Chondrocyte (in vitro differentiated cells): ENCODE data around the gene DNM3. TPM values are rescaled to one million over a fixed set of nuclear protein-coding genes. Genes with fewer than 3 reads are reported as not detected.

ENCODE experiments used
- DNase-seq: peaks from one replicate; pipeline ENCODE4 v3.0.0; 2021; ENCODE audit warnings: mixed read lengths, low spot score
- H3K27ac Mint-ChIP-seq: one replicate; pipeline ENCODE4 v1.8.0; 2021; ENCODE audit warnings: mild to moderate bottlenecking, moderate library complexity, mixed read lengths; ENCODE audit not compliant: unreplicated experiment
- H3K27me3 Mint-ChIP-seq: 2 replicates; pipeline ENCODE4 v1.8.0; 2021; ENCODE audit warnings: low read depth, mixed read lengths
- H3K36me3 Mint-ChIP-seq: 2 replicates; pipeline ENCODE4 v1.8.0; 2021; ENCODE audit warnings: low read depth, mixed read lengths
- H3K4me1 Mint-ChIP-seq: 2 replicates; pipeline ENCODE4 v1.8.0; 2021; ENCODE audit warnings: low read depth, mild to moderate bottlenecking, mixed read lengths
- H3K4me3 Mint-ChIP-seq: one replicate; pipeline ENCODE4 v1.8.0; 2021; ENCODE audit warnings: mild to moderate bottlenecking, moderate library complexity, mixed read lengths; ENCODE audit not compliant: unreplicated experiment
- H3K9me3 Mint-ChIP-seq: 2 replicates; pipeline ENCODE4 v1.8.0; 2021; ENCODE audit warnings: low read depth, mixed read lengths
- CTCF ChIP-seq: fragments of 200-600 bp; sonication (generic); IDR thresholded peaks from 2 replicates; pipeline ENCODE4 v1.5.0; 2021; ENCODE audit warnings: antibody characterized with exemption, mild to moderate bottlenecking, moderate library complexity
- total RNA-seq: library from RNA; stranded (reverse); gene quantifications from 3 replicates; pipeline ENCODE4 v1.2.1, GENCODE V29; 2021

DNM3 gene
- total RNA-seq, 1 donor from 2014 or later = 12.4 TPM

- Mint-ChIP-seq H3K27ac (no peak overlapping the region), H3K27me3 (peaks cover 4% of the 10 kb centered on the region), H3K9me3 (no peaks in the 10 kb centered on the region), H3K4me3 (no peak overlapping the region), H3K4me1 (no peaks in the 10 kb centered on the region), H3K36me3 (no peaks in the 10 kb centered on the region)
- TF ChIP-seq CTCF = no peak
- DNase-seq = no peak
Measured at GRCh38 chr1:171969226-171969625, 127.9 kb downstream of the DNM3 start.

GRCh38 chr1:171969813-171970212, 128.5 kb downstream of the DNM3 start:
- Mint-ChIP-seq H3K9me3 (no peaks in the 10 kb centered on the region), H3K36me3 (no peaks in the 10 kb centered on the region), H3K27ac (no peak overlapping the region), H3K4me1 (no peaks in the 10 kb centered on the region), H3K4me3 (no peak overlapping the region), H3K27me3 (peaks cover 4% of the 10 kb centered on the region)
- no peak for DNase-seq
- no peak for TF ChIP-seq CTCF

GRCh38 chr1:171972846-171973245, 131.5 kb downstream of the DNM3 start:
- Mint-ChIP-seq H3K9me3 (no peaks in the 10 kb centered on the region), H3K4me1 (no peaks in the 10 kb centered on the region), H3K27ac (no peak overlapping the region), H3K27me3 (peaks cover 4% of the 10 kb centered on the region), H3K36me3 (no peaks in the 10 kb centered on the region), H3K4me3 (no peak overlapping the region)
- no peak for DNase-seq
- no peak for TF ChIP-seq CTCF

- no peak for TF ChIP-seq CTCF
- no peak for DNase-seq
- H3K4me1 Mint-ChIP-seq = no peaks in the 10 kb centered on the region
- no peak overlapping the region for H3K27ac Mint-ChIP-seq
- H3K4me3 Mint-ChIP-seq = no peak overlapping the region
- no peaks in the 10 kb centered on the region for H3K9me3 Mint-ChIP-seq
- peaks cover 4% of the 10 kb centered on the region for H3K27me3 Mint-ChIP-seq
- no peaks in the 10 kb centered on the region for H3K36me3 Mint-ChIP-seq
Measured at GRCh38 chr1:171973421-171973820, 132.1 kb downstream of the DNM3 start.

- DNase-seq = no peak
Measured at GRCh38 chr1:171981303-171981702, 140.0 kb downstream of the DNM3 start.

More at GRCh38 chr1:171981303-171981702, 140.0 kb downstream of the DNM3 start:
- H3K9me3 Mint-ChIP-seq = no peaks in the 10 kb centered on the region
- TF ChIP-seq CTCF = no peak
- no peak overlapping the region for H3K27ac Mint-ChIP-seq
- no peaks in the 10 kb centered on the region for H3K4me1 Mint-ChIP-seq
- no peaks in the 10 kb centered on the region for H3K36me3 Mint-ChIP-seq
- H3K27me3 Mint-ChIP-seq = no peaks in the 10 kb centered on the region
- no peak overlapping the region for H3K4me3 Mint-ChIP-seq
